ENCODE data around the gene SH2D5. TPM values are rescaled to one million over a fixed set of nuclear protein-coding genes. Genes with fewer than 3 reads are reported as not detected.

The SH2D5 gene
- total RNA-seq, 1 experiment from 2014 or later: 1.1 TPM

GRCh38 chr1:20700636-20701215 lies 31.8 kb downstream of the SH2D5 start:
- Histone ChIP-seq H3K9me3 (ENCODE audit: low read depth, low read length, poor library complexity, severe bottlenecking) (no peaks in the 10 kb centered on the region), H3K36me3 (ENCODE audit: insufficient read depth, low read length, poor library complexity, severe bottlenecking) (no peaks in the 10 kb centered on the region), H3K4me3 (ENCODE audit: low read depth, low read length, poor library complexity, severe bottlenecking) (no peak overlapping the region), H3K4me1 (ENCODE audit: insufficient read depth, low read length, poor library complexity, severe bottlenecking) (peaks cover 5% of the 10 kb centered on the region), H3K27ac (ENCODE audit: low read depth, low read length, poor library complexity, severe bottlenecking) (no peak overlapping the region), H3K27me3 (replicated peaks; ENCODE audit: insufficient read depth, low read depth, low read length, poor library complexity) (no peaks in the 10 kb centered on the region)
- TF ChIP-seq CTCF (conservative IDR thresholded peaks at IDR 0.05; ENCODE audit: low read depth, low read length): no peak
- TF ChIP-seq EZH2 (IDR thresholded peaks at IDR 0.05; ENCODE audit: borderline replicate concordance, low read depth, low read length, poor library complexity, severe bottlenecking): no peak
- intact Hi-C loops (cut with micrococcal nuclease; ENCODE audit: unreplicated experiment): no loop called here
- POLR2A ChIA-PET (ENCODE audit: low non-redundant PET): no interaction called here
- no peak for DNase-seq (ENCODE audit: low spot score)
- no TSS peak for BruUV-seq (replicated peaks)
- CTCF ChIA-PET: no interaction called here

GRCh38 chr1:20699558-20699957 lies 32.9 kb downstream of the SH2D5 start:
- no peak overlapping the region for H3K4me3 ChIP-seq (ENCODE audit: low read depth, low read length, poor library complexity, severe bottlenecking)
- no peaks in the 10 kb centered on the region for H3K36me3 ChIP-seq (ENCODE audit: insufficient read depth, low read length, poor library complexity, severe bottlenecking)
- DNase-seq (ENCODE audit: low spot score): no peak
- H3K27ac ChIP-seq (ENCODE audit: low read depth, low read length, poor library complexity, severe bottlenecking): no peak overlapping the region
- H3K9me3 ChIP-seq (ENCODE audit: low read depth, low read length, poor library complexity, severe bottlenecking): no peaks in the 10 kb centered on the region
- POLR2A ChIA-PET (ENCODE audit: low non-redundant PET): no interaction called here
- CTCF ChIA-PET: no interaction called here
- H3K4me1 ChIP-seq (ENCODE audit: insufficient read depth, low read length, poor library complexity, severe bottlenecking): peaks cover 5% of the 10 kb centered on the region
- H3K27me3 ChIP-seq (replicated peaks; ENCODE audit: insufficient read depth, low read depth, low read length, poor library complexity): no peaks in the 10 kb centered on the region
- intact Hi-C loops (cut with micrococcal nuclease; ENCODE audit: unreplicated experiment): no loop called here
- BruUV-seq (replicated peaks): no TSS peak
- TF ChIP-seq CTCF (conservative IDR thresholded peaks at IDR 0.05; ENCODE audit: low read depth, low read length) (no peak), EZH2 (IDR thresholded peaks at IDR 0.05; ENCODE audit: borderline replicate concordance, low read depth, low read length, poor library complexity, severe bottlenecking) (no peak)

- ChIA-PET POLR2A (ENCODE audit: low non-redundant PET) (no interaction called here), CTCF (interaction anchor here (0.6 kb wide), 1 partner anchor 496 kb away, joined by 3 read pairs; no protein-coding TSS in a partner anchor)
- TF ChIP-seq EZH2 (IDR thresholded peaks at IDR 0.05; ENCODE audit: borderline replicate concordance, low read depth, low read length, poor library complexity, severe bottlenecking): no peak
- no peak for TF ChIP-seq CTCF (conservative IDR thresholded peaks at IDR 0.05; ENCODE audit: low read depth, low read length)
- Histone ChIP-seq H3K4me3 (ENCODE audit: low read depth, low read length, poor library complexity, severe bottlenecking) (no peak overlapping the region), H3K9me3 (ENCODE audit: low read depth, low read length, poor library complexity, severe bottlenecking) (no peaks in the 10 kb centered on the region), H3K4me1 (ENCODE audit: insufficient read depth, low read length, poor library complexity, severe bottlenecking) (peaks cover 5% of the 10 kb centered on the region), H3K36me3 (ENCODE audit: insufficient read depth, low read length, poor library complexity, severe bottlenecking) (no peaks in the 10 kb centered on the region), H3K27ac (ENCODE audit: low read depth, low read length, poor library complexity, severe bottlenecking) (no peak overlapping the region), H3K27me3 (replicated peaks; ENCODE audit: insufficient read depth, low read depth, low read length, poor library complexity) (no peaks in the 10 kb centered on the region)
- BruUV-seq (replicated peaks): no TSS peak
- no peak for DNase-seq (ENCODE audit: low spot score)
- intact Hi-C loops (cut with micrococcal nuclease; ENCODE audit: unreplicated experiment): no loop called here
Measured at GRCh38 chr1:20698195-20698910, 34.1 kb downstream of the SH2D5 start.

All from A673 (cell line).